Loucy (cell line): Measurements from ENCODE around the gene LRRC25.

ENCODE experiments used
- H2AFZ ChIP-seq: fragments of 200-600 bp; sonication (generic); 2 replicates; pipeline ENCODE4 v1.6.0; 2016; ENCODE audit warnings: antibody characterized with exemption, mild to moderate bottlenecking, low read length, moderate library complexity
- H3F3A ChIP-seq: fragments of 200-600 bp; 2 replicates; pipeline ENCODE4 v1.6.0; 2016; ENCODE audit warnings: antibody characterized with exemption, low read depth, mild to moderate bottlenecking
- H3K27me3 ChIP-seq: fragments of 200-600 bp; sonication (generic); 2 replicates; pipeline ENCODE4 v1.6.1; 2014; ENCODE audit warnings: low read length, mild to moderate bottlenecking; ENCODE audit not compliant: insufficient read depth, poor library complexity, severe bottlenecking
- H3K36me3 ChIP-seq: fragments of 200-600 bp; sonication (generic); 2 replicates; pipeline ENCODE4 v1.6.1; 2016; ENCODE audit warnings: low read length; ENCODE audit not compliant: insufficient read depth
- H3K4me1 ChIP-seq: fragments of 200-600 bp; sonication (generic); 2 replicates; pipeline ENCODE4 v1.5.1; 2014; ENCODE audit warnings: low read length, mild to moderate bottlenecking; ENCODE audit not compliant: insufficient read depth, poor library complexity, severe bottlenecking
- H3K4me2 ChIP-seq: fragments of 200-600 bp; sonication (generic); 2 replicates; pipeline ENCODE4 v1.6.0; 2014; ENCODE audit warnings: antibody characterized with exemption, low read length, low read depth, mild to moderate bottlenecking; ENCODE audit not compliant: poor library complexity, severe bottlenecking
- H3K4me3 ChIP-seq: fragments of 200-600 bp; sonication (generic); 2 replicates; pipeline ENCODE4 v1.5.1; 2014; ENCODE audit warnings: low read length, mild to moderate bottlenecking, mixed read lengths; ENCODE audit not compliant: poor library complexity, severe bottlenecking
- H3K79me2 ChIP-seq: fragments of 200-600 bp; sonication (generic); 2 replicates; pipeline ENCODE4 v1.6.1; 2014; ENCODE audit warnings: low read length; ENCODE audit not compliant: insufficient read depth
- H3K9ac ChIP-seq: fragments of 200-600 bp; sonication (generic); 2 replicates; pipeline ENCODE4 v1.6.0; 2014; ENCODE audit warnings: mild to moderate bottlenecking, low read depth, low read length, moderate library complexity; ENCODE audit not compliant: poor library complexity, severe bottlenecking
- H3K9me2 ChIP-seq: fragments of 200-600 bp; sonication (generic); replicated peaks from 2 replicates; pipeline ENCODE4 v1.6.1; 2016; ENCODE audit warnings: low read depth, low read length, mixed read lengths
- H3K9me3 ChIP-seq: fragments of 200-600 bp; sonication (generic); 2 replicates; pipeline ENCODE4 v1.6.1; 2014; ENCODE audit warnings: mild to moderate bottlenecking, antibody characterized with exemption, low read length, low read depth; ENCODE audit not compliant: insufficient read depth
- H4K20me1 ChIP-seq: fragments of 200-600 bp; sonication (generic); 2 replicates; pipeline ENCODE4 v1.6.0; 2014; ENCODE audit warnings: antibody characterized with exemption, low read length, mild to moderate bottlenecking; ENCODE audit not compliant: insufficient read depth, poor library complexity, severe bottlenecking
- CTCF ChIP-seq: fragments of 200-600 bp; sonication (generic); conservative IDR thresholded peaks from 2 replicates; pipeline ENCODE4 v1.5.1; 2014; ENCODE audit warnings: mild to moderate bottlenecking, antibody characterized with exemption, low read length
- EZH2phosphoT487 ChIP-seq: fragments of 200-600 bp; IDR thresholded peaks from 2 replicates; pipeline ENCODE4 v1.6.1; 2018; ENCODE audit warnings: antibody characterized with exemption, mild to moderate bottlenecking, moderate library complexity, borderline replicate concordance

LRRC25 gene

GRCh38 chr19:18443406-18443805 lies 46.0 kb upstream of the LRRC25 start:
- Histone ChIP-seq H3K79me2 (no peaks in the 10 kb centered on the region), H3K9me3 (no peaks in the 10 kb centered on the region), H4K20me1 (no peaks in the 10 kb centered on the region), H3K4me2 (no peak overlapping the region), H3K36me3 (peaks cover 32% of the 10 kb centered on the region; the same call in 1 of the 2 replicates), H3K4me3 (no peak overlapping the region), H2AFZ (no peak overlapping the region), H3K9me2 (no peaks in the 10 kb centered on the region), H3K4me1 (no peaks in the 10 kb centered on the region), H3K27me3 (no peaks in the 10 kb centered on the region), H3F3A (peaks cover 8% of the 10 kb centered on the region; the same call in 1 of the 2 replicates), H3K9ac (no peak overlapping the region)
- TF ChIP-seq CTCF (no peak), EZH2phosphoT487 (no peak)

- no peaks in the 10 kb centered on the region for H3K9me2 ChIP-seq
- H4K20me1 ChIP-seq, result no peaks in the 10 kb centered on the region
- H2AFZ ChIP-seq, result no peak overlapping the region
- H3K4me1 ChIP-seq, result no peaks in the 10 kb centered on the region
- no peak overlapping the region for H3K4me2 ChIP-seq
- H3K27me3 ChIP-seq, result no peaks in the 10 kb centered on the region
- no peaks in the 10 kb centered on the region for H3K9me3 ChIP-seq
- TF ChIP-seq EZH2phosphoT487 (no peak), CTCF (no peak)
- no peak overlapping the region for H3K9ac ChIP-seq
- H3K4me3 ChIP-seq, result no peak overlapping the region
- no peaks in the 10 kb centered on the region for H3K79me2 ChIP-seq
- peaks cover 28% of the 10 kb centered on the region; the same call in 1 of the 2 replicates for H3K36me3 ChIP-seq
- peaks cover 8% of the 10 kb centered on the region; the same call in 1 of the 2 replicates for H3F3A ChIP-seq
These were observed 45.5 kb upstream of the LRRC25 start for GRCh38 chr19:18442941-18443340.

GRCh38 chr19:18441804-18442788 lies 44.7 kb upstream of the LRRC25 start:
- H3K9me2 ChIP-seq, result no peaks in the 10 kb centered on the region
- H3K79me2 ChIP-seq, result no peaks in the 10 kb centered on the region
- no peaks in the 10 kb centered on the region for H4K20me1 ChIP-seq
- H3K4me1 ChIP-seq, result no peaks in the 10 kb centered on the region
- H3K4me2 ChIP-seq, result no peak overlapping the region
- no peaks in the 10 kb centered on the region for H3K27me3 ChIP-seq
- no peak overlapping the region for H3K9ac ChIP-seq
- H3F3A ChIP-seq, result peaks cover 8% of the 10 kb centered on the region; the same call in 1 of the 2 replicates
- H2AFZ ChIP-seq, result no peak overlapping the region
- H3K36me3 ChIP-seq, result peaks cover 28% of the 10 kb centered on the region; the same call in 1 of the 2 replicates
- no peak for TF ChIP-seq CTCF
- TF ChIP-seq EZH2phosphoT487, result no peak
- H3K4me3 ChIP-seq, result no peak overlapping the region
- H3K9me3 ChIP-seq, result no peaks in the 10 kb centered on the region
